T1000 (cell line): ENCODE results near the gene PAGE4.

Experiments used
- DNase-seq: peaks from one replicate; lab custom pipeline; 2025; ENCODE audit warnings: mixed read lengths; lab: John Stamatoyannopoulos, UW

PAGE4 gene, protein sequence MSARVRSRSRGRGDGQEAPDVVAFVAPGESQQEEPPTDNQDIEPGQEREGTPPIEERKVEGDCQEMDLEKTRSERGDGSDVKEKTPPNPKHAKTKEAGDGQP

DNA sequence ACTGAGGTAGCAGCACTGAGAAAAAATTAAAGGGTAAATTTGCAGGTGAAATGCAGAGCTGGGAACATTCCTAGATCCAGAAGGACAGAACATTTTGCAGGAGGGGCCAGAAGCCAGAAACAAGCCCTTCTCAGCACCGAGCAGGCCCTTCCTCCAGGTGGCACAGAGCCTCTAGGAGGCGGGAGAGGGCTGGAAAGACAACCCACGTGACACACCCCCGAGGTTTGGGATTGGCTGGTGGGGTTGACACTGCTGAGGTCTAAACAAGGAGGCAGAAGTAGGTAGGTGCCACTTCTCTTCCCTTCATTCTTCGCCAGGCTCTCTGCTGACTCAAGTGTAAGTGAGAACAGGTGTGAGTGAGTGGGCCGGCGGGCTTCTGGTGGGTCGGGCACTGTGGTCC is at the start of gene PAGE4:
TSS of gene PAGE4 (plus strand) at position 288 of the 400 bp plus-strand sequence. CDS start 1,126 bp downstream, outside the sequence.
- no peak for DNase-seq

DNA sequence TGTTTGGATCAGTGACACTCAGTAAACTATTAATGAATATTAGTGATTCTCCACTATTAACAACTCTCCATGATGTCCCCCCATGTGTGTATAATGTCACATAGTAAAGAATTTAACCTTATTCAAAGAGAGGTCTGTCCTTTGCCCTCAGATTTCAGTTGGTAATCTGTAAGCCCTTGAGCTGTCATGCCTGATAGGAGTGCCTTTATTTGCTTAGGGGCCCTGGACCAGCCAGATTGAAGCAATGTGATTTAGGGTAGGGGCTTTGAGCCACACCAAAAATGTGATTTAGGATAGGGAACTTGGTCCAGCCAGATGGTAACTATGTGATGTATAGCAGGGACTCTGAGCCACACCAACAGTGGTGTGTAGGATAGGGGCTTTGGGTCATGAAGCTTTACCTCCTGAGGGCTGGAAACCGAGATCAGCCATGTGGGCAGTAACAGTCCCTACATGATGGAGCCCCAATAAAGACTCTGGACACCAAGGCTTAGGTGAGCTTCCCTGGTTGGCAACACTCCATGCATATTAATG is 44.3 kb upstream of the PAGE4 start:
- DNase-seq: no peak

DNA sequence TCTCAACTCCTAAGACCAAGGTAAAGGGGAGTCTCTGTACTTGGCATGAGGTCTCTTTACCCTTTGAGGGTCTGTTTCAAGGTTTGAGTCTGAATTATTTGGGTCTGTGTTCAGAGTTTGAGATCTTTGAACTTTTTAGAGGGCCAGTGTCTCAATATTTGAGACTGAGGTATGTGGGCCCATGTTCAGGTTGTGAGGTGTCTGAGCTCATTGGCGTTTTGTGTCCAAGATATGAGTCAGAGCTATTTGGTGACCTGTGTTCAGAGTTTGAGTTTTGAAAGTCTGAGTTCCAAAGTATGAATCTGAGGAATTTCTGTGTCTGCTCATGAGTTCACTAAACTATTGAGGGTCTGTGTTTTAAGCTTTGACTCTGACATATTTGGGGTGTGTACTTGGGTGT is 36.7 kb upstream of the PAGE4 start:
- no peak for DNase-seq

DNA sequence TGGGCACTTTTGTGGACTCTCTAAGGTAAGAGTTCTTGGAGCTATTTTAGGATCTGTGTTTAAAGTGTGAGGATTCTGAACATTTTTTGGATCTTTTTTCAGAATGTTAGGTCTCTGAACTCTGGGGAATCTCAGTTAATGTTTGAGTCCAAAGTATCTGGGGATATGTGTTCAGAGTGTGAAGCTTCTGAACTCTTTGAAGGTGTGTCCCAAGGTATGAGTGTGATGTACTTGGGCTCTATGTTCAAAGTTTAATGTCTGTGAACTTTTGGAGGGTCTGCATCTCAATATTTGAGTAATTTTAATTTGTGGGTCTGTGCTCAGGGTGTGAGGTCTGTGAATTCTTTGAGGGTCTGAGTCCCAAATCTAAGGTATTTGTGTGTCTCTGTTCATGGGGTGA is 35.4 kb upstream of the PAGE4 start:
- DNase-seq: no peak

DNA sequence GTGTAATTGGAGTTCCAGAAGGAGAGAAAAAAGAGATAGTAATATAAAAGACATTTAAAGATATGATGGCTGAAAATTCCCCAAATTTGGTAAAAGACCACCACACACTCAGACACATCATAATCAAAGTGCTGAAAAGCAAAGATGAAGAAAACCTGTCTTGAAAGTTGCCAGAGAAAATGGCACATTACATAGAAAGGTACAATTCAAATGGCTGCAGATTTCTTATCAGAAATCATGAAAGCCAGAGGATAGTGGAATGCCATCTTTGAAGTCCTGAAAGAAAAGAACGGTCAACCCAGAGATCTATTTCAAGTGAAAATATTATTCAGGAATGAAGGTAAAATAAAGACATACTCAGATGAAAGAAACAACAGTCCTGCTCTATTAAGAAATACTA is 29.3 kb upstream of the PAGE4 start:
- no peak for DNase-seq

DNA sequence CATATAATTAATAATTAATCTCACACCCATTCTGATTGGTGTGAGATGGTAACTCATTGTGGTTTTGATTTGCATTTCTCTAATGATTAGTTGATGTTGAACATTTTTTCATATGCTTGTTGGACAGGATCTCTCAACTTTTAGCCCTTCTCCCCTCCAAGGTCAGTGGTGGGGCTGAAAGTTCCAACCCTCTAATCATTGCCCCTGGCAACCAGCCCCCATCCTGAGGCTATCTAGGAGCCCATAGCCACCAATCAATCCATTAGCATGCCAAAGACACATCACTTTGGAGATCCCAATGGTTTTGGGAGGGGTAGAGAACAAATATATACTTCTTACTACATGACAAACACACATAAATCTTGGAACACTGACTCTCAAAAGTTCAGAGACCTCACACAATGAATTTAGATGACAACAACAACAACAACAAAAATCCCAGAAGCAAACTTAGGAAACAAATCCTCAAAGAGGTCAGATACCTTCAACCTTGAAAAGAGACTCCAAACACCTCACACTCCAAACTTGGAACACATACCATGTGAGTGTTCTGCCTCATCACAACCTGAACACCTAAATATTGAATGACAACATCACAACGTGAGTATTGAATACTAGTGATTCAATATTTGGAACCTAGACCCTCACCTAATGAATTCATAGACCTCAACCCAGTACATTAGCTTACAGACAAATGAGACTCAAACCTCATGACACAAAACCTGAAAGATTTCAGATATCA is 19.0 kb upstream of the PAGE4 start:
- no peak for DNase-seq

DNA sequence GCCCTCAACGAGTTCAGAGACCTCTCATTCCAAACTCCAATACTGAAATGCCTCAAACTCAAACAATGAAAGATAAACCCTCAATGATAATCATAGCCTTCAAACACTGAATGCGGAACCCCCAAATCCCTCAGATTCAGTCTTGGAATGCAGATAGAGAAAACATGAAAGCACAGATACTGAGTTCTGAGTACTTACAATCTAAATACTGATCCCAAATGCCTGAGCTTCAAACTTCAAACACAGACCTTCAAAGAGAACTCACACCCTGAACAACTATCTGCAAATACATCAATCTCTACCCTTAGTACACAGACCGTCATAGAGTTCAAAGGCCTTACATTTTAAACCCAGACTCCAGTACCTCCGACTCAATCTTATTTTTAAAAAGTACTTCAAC is 16.9 kb upstream of the PAGE4 start:
- no peak for DNase-seq

DNA sequence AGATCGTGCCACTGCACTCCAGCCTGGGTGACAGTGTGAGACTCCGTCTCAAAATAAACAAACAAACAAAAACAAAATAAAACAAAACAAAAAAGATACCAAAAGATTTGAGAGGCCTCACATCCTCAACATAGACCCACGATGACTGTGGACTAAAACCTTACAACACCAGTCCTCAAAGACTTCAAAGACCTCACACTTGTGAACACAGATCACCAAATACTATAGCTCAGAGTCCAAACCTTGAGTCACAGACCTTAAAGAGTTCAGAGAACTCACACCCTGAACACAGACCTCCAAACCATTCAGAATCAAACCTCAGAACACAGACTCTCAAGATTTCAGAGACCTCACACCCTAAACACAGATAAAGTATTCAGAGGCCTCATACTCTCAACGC is 12.7 kb upstream of the PAGE4 start:
- DNase-seq: no peak

DNA sequence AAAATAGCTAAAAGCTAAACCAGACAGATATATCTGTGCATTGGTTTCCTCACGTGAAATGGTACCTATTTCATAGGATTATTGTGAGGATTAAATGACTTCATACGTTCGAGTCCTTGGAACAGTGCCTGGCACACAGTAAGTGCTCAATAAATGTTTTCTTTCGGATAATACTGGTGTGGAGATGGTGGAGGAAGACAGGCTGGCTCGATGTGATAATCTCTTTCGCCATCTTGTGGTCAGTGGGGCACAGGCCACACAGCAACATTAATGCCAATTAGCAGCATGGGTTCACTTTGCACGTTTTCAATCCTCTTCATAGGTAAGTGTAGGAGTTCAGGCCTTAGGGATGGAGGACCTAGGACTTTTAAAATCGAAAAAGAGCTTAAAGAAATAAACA is 9.3 kb downstream of the PAGE4 start:
- DNase-seq: no peak

DNA sequence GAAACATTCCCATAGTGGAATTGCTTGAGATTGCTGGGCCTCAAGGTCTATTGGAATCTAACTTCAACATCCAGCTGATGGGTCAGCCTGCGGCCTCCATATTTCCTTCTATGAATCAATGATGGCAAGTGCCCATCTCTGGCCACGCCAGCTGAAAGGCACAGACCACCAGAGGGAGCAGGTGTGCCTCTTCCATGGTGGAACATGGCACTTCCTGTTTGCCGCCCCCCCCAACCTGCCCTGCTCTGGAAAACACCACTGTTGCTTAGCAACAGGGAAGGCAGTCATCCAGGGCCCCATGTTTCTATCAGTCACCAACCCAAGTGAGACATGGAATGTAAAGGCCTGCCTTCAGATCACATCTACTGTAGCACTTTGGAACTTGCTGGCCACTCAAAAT is 11.6 kb downstream of the PAGE4 start:
- peak; percentile 19 for DNase-seq

DNA sequence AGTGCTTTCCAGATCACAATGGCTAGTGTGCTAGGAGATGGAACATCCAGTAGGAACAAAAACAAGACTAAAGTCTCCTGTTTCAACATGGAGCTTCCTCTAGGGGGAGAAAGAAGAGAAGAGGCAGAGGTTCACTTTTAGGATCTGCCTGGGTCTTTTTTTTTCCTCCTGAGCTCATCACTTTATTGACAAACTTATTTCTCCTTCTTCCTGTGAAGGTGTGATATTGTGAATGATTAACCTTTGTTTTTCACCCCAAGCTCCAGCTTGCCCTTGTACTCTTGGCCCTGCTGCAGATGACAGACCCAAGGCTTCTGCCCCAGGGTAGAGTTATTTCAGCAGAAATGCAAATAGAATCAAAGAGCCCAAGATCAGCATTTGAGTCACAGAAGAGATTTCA is 13.5 kb downstream of the PAGE4 start:
- DNase-seq: no peak

DNA sequence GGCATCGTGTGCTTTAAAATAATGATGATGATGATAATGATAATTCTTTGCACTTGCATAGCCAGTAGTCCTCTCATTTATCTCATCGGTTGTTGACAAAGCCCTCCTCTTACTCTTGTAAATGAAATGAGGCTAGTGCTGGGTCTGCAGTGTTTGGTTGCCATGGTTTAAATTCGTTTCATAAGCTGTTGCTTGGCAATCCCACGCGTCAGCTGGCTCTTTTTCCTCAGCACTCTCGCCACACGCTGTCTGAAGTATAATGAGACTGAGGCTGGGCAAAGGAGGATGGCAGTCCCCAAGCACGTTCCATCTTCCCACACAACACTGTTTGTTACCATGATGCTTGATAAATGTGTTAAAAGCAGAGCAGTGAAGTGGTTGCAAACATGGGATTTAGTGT is 15.5 kb downstream of the PAGE4 start:
- no peak for DNase-seq

DNA sequence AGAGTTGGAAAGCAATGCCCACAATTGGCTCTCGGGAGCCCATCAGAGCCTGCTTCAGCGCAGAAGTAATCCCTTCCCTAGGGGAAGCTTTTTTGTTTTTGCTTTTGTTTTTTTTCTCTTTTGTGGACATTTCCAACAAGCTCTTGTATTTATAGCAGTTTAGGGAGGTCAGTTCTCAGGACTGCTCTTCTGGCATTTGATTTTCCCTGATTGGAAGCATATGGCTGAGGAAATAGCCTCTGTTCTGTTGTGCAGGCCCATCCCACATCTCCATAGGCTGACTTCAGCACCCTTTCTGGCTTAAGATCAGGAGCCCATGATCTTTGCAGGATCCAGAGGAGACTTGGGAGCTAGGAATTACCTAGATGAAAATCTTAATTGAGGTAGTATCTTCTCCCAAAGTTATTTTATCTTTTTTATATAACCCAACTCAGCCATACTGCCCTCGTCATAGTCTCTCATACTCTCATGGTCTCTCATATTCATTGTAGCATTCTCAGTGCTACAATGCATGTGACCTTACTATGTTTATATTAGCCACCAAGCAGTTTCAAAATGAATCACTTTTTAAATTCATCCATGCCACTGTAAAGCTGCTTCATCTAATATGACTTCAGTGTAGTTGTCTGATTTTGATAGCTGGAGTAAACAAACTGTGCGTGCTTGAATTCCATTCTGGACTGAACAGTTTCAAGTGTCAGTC is 16.7 kb downstream of the PAGE4 start:
- DNase-seq: no peak

DNA sequence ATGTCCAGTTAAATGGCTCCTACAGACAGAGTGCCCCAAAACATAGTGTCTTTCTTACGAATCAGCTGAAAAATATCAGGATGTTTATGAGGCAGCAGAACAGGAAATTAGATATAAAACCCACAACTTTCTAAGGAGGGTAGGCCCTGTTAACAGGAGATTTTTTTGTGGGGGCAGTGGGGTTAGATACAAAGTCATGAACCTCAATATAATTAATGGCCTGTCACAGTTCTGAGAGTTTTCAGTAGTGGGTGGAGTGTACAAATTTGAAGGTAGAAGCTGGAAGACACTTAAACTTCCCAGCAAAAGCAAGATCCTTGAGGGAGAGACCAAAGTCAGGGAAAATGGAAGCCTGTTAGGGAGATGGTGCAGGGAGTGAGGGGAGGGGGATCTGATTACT is 17.4 kb downstream of the PAGE4 start:
- no peak for DNase-seq

DNA sequence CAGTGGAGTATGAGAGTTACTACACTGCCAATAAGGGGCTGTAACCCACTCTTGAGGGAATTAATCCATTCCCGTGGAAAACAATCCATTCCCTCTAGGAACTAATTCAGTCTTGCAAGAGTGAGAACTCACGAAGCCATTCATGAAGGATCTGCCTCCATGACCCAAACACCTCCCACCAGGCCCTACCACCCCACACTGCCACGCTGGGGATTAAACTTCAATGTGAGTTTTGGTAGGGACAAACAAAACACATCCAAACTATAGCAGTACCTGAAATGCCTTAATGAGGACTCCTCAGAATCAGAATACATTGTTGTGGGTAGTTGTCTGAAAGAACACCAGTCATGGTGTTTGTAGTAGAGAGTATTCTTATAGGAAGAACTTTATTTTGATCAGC is 19.2 kb downstream of the PAGE4 start:
- DNase-seq: no peak

DNA sequence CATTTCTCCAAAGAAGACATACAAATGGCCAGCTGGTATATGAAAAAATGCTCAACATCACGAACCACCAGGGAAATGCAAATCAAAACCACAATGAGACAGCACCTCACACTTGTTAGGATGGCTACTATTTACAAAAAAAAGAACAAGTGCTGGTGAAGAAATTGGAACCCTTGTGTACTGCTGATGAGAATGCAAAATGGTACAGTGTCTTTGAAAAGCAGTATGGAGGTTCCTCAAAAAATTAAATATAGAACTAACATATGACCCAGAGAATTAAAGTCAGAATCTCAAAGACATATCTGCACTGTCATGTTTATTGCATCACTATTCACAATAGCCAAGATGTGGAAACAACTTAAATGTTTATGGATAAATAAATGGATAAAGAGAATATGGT is 20.9 kb downstream of the PAGE4 start:
- no peak for DNase-seq

DNA sequence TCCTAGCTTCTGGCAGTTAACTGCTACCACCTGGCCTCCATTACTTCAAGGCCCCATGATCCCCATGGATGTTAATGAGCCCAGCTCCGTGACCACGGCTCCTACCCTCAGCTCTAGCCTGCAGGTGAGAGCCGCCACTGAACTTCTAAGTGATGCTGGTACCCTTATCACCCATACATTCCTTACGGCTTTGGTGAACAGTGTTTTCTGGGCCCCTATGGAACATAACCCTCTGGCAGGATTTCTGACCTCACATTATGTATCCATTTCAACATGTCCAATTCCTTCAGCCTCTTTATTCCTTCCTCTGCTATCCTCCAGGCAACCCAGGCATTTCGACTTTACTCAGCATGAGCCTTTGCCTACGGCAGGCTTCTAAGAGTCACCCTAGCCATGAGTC is 24.6 kb downstream of the PAGE4 start:
- DNase-seq: no peak

DNA sequence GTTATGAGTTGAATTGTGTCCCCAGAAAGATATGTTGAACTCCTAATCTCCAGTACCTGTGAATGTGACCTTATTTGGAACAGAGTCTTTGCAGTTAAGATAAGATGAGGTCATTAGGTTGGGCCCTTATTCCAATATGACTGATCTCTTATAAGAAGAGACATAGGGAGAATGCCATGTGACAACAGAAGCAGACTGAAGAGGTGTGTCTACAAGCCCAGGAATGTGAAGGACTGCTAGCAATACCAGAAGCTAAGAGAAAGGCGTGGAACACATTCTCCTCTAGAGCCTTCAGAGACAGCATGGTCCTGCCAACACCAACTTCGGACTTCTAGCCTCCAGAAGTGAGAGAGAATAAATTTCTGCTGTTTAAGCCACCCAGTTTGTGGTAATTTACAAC is 27.7 kb downstream of the PAGE4 start:
- no peak for DNase-seq

DNA sequence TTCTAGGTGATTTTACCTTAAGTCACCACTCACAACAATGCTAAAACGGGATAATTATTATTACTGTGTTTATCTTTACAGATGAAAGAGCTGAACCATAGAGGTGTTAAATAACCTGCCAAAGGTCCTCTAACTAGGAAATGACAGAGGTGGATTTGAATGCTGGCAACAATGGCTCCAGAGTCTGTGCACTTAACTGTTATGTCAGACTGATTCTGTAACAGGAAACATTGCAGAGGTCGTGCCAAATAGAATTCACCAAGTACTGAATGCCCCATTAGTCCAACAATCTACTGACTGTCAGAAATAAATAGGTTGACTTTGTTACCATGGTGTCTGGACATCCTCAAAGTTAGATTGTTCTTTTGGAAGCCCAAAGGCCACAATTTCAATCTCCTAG is 29.2 kb downstream of the PAGE4 start:
- no peak for DNase-seq

DNA sequence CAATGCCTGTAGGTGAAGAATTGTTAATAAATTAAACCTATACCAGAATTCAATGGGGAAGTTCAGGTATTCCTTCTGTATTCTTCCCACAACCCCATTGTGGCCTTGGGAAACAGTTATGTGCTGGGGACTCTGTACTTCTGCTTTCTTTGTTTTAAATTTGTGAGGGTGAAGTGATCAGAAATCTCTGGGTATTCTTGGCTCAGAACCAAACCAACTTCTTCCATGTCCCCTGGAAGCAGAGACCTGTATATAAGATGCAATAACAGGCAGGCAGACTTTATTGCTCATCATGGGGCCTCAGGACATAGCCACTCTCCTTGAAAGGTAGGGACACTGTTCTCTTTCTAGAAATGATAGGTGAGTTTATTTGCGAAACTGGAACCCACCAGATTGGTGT is 30.4 kb downstream of the PAGE4 start:
- no peak for DNase-seq

DNA sequence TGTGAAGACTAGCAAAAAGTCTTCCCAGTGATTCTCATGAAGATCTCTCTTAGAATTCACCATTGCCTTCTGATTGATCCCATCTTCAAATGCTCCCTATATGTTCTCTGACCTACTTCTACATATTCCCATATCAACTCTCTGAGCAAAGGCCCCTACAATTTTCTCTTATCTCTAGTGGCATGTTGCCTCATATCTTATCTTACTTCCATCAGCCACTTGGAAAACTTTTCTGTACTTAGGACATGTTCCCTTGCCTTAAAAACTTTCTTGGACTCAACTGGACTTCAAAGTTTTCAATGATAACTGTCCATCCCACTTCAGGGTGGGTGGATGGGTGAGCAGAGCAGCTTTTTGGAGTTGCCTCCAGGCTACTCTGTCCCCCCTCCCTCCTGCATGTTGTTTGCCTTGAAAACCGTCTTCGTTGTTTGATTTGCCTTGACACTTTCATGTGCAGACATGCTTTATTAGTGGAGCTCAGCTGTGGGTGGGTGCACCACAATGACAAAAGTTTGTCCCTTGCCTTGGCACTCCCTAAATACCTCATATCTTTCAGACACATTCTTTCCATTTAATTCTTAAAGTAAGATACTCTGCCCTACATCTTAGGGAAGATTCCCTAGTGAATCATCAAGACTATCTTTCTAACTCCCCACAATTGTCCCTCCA is 31.9 kb downstream of the PAGE4 start:
- DNase-seq: no peak

DNA sequence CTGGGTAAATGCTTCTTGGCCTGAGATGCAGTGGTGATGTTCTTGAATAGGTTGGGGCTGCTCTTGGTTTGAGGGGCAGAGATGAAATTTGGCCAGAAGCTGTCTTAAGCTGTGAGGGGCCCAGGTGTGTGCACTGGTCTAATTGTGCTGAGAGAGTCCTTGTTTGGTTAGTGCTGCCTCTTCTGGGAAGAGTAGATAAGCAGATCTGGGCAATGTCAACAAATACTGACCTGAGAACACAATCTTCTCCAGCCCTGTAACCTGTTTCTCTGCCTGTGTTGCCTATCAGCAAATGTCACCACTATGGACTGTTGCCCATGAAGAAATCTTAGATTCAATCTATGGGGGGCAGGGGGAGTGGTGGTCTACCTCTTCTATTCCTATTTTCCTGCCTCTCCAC is 33.0 kb downstream of the PAGE4 start:
- no peak for DNase-seq

DNA sequence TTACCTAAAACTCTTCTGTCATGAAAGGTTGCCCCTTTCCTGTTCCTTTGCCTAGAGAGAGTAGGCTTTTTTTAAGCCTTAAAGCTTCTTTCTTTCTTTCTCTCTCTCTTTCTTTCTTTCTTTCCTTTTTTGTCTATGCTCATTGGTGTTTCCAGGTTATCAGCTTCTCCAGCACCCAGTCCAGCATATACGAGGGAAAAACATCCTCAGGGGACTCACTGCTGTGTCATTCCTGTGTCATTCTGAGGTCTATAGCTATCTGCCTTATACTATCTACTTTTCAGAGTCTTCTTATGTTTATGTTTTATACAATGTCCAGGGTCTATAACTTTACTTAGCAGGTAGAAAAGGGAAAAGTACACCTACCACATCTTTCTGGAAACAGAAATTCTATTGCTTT is 39.6 kb downstream of the PAGE4 start:
- no peak for DNase-seq
